Activated naive CD4-positive, alpha-beta T cell treated with anti-CD3 and anti-CD28 coated beads, Interleukin-2, amount 50 U/mL, for 72 hours (primary cell): Measurements from ENCODE around the gene GALNT2. TPM values are rescaled to one million over a fixed set of nuclear protein-coding genes. Genes with fewer than 3 reads are reported as not detected.

Experiments used
- ATAC-seq, 2 donors: fragments of 150-1000 bp; cut with Tn5 transposase; 2 replicates each; pipeline ENCODE4 v1.10.0; 2021; ENCODE audit warnings: mild to moderate bottlenecking in 2 of 2, moderate library complexity in 2 of 2
- DNase-seq, 2 donors: peaks; one replicate each; pipeline ENCODE4 v3.0.0; 2021 to 2022; ENCODE audit warnings: low spot score in 2 of 2
- H3K27ac Mint-ChIP-seq, 2 donors: one replicate each; pipeline ENCODE4 v1.8.0; 2022; ENCODE audit warnings: mild to moderate bottlenecking in 2 of 2, mixed read lengths in 2 of 2
- H3K36me3 Mint-ChIP-seq, 2 donors: one replicate each; pipeline ENCODE4 v1.8.0; 2022; ENCODE audit warnings: mixed read lengths in 2 of 2
- H3K9me3 Mint-ChIP-seq, 2 donors: one replicate each; pipeline ENCODE4 v1.8.0; 2022; ENCODE audit warnings: mixed read lengths in 2 of 2
- total RNA-seq, 2 donors: library from RNA; stranded (reverse); gene quantifications; one replicate each; pipeline ENCODE4 v1.2.3, GENCODE V29; 2022

Gene GALNT2
- total RNA-seq, 2 donors from 2014 or later = 58.9 to 88.0 TPM

DNA sequence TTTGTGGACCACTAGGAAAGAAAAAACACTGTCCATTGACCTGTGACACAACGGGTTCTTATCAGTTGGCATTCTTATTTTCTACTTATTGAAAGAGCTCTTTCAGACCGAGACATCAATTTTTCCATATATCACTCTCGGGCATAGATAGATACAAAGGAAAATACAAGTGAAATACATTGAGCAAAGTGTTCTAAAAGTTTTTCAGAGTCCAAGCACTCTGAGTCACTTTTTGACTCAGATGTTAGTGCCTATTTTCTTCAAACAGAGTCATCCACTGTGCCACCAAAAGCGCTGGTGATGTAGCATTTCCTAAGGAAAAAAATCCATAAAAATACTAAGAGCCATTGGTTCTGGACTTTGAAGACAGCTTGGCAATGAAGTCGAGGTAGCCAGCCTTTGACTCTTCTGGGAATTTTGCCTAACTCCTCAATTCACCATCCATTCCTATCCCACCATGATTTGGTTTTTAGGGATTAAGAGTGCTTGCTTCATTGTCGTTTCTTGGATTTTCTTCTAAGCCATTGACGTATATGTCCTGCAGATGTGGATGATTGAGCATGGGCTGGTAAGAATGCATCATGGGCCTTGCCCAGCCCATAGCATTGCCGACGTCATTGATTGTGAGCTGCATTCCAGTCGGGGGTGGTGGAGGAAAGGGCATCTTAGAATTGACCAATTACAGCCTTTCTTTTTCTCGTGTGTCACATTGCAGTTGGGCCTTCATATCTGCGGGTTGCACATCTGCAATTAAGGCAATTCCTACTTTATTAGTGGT lies 10.6 kb downstream of the GALNT2 start:
- Mint-ChIP-seq H3K9me3 (peaks cover 4 to 11% of the 10 kb centered on the region in 2 donors), H3K27ac (peak overlapping the region; percentile 6 to 83), H3K36me3 (peaks cover 20 to 39% of the 10 kb centered on the region in 2 donors)
- peak; percentile 36 to 54 for ATAC-seq
- DNase-seq = no peak

DNA sequence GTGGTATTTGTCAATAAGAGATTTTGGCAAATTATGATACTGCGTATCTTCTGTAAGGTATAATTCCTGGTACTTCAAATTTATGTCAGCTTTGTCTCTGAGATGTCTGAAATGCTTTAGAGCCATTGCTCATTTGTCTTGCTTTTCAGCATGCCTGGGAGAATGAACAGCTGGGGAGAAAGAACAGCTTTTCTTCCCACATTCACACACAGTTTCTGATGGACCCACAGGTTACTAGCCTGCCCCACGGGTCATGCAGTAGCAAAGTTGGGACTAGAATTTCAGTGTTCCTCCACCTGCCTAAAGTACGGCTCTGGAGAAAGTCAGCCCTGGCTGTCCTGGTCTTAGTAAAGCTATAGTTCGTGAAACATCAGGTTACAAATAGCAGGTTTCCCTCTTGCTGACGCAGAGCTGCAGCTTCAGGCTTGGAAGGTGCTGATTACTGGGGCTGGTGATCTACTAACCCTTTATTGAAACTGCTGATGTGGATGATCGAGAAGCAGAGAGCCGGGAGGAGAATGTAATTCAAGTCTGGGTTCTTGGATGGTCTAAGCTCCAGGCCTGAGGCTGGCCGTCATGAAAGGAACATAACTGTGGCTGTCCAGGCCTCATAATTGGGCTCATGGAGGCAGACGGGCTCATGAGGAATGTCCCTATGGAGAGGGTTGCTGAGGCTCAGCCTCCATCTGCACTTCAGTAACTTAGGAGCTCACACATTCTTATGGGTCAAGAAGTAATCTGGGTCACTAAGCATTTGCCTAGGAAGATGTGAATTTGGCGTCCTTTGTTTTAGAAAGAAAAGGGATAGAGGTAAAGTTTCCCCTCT lies 12.4 kb downstream of the GALNT2 start:
- Mint-ChIP-seq H3K9me3 (peaks cover 12 to 15% of the 10 kb centered on the region in 2 donors), H3K27ac (peak overlapping the region in 1 of 2 donors; percentile 31), H3K36me3 (peaks cover 27 to 48% of the 10 kb centered on the region in 2 donors)
- DNase-seq (no peak), ATAC-seq (no peak)

DNA sequence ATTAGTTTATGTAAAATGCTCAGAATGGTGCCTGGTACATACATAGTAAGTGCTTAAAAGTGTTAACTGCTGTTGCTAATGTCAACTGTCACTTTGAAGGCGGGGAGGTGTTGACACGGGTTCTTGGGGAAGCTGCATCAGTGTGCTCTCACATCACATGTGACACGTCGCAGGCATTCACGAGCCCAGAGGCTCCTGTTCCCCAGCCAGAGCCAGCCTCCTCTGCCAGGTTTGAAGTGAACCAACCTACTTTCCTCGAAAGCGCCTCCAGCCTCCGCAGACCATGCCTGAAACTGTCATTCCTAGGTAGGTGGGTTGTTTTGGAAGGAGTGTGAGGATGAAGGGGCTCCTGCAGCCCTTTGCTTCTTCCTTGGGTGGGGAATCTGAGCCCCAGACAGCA lies 13.8 kb downstream of the GALNT2 start:
- ATAC-seq (no peak), DNase-seq (no peak)
- peaks cover 27 to 54% of the 10 kb centered on the region in 2 donors for H3K36me3 Mint-ChIP-seq
- H3K9me3 Mint-ChIP-seq = peaks cover 12 to 15% of the 10 kb centered on the region in 2 donors
- H3K27ac Mint-ChIP-seq = no peak overlapping the region

DNA sequence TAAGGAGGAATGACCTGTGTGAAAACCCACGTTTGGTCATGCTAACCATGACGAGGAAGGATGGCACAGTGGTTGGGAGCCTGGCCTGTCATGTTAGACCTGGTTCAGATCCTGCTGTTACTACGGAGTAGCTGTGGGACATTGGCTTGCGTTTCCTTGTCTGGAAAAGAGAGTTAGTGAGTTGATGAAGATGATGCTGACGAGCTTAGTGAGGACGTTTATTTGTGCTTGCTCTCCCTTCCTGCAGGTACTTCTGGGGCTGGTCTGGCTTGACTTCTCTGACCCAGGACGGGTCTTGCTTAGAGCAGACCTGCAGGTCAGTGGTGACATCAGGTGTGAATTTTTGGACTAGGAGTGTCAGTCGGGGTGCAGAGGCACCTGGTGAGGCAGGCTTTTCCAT lies 14.7 kb downstream of the GALNT2 start:
- ATAC-seq = no peak
- no peak for DNase-seq
- H3K9me3 Mint-ChIP-seq = peaks cover 12 to 15% of the 10 kb centered on the region in 2 donors
- peaks cover 21 to 52% of the 10 kb centered on the region in 2 donors for H3K36me3 Mint-ChIP-seq
- H3K27ac Mint-ChIP-seq = peak overlapping the region in 1 of 2 donors; percentile 81

DNA sequence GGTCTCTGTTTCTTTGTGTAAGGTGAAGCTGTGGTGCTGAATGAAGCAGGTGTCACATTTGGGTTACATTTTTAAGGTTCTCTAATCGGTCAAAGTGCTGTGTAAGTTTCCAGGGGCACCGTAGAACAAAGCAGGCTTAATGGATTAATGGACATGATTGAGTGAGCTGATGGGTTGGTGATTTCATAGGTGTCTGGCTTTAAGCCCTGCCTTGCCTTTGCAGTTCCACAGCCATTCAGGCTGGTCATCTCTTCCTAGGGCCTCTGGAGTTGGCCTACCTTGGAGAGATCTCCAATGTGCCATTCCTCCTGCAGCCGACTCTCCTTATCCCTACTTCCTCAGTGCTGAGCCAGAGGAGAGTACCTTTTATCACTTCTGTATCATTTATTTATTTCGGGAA lies 15.2 kb downstream of the GALNT2 start:
- DNase-seq = no peak
- peaks cover 21 to 51% of the 10 kb centered on the region in 2 donors for H3K36me3 Mint-ChIP-seq
- peak overlapping the region; percentile 92 to 97 for H3K27ac Mint-ChIP-seq
- H3K9me3 Mint-ChIP-seq = peaks cover 12 to 15% of the 10 kb centered on the region in 2 donors
- ATAC-seq = no peak

DNA sequence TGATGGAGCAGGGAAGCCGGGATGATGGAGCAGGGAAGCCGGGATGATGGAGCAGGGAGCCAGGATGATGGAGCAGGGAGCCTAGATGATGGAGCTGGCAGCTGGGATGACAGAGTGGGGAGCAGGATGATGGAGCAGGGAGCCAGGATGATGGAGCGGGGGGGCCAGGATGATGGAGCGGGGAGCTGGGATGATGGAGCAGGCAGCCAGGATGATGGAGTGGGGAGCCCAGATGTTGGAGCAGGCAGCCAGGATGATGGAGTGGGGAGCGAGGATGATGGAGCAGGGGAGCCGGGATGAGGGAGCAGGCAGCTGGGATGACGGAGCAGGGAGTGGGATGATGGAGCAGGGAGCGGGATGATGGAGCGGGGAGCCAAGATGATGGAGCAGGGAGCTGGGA lies 16.0 kb downstream of the GALNT2 start:
- peak overlapping the region; percentile 92 to 97 for H3K27ac Mint-ChIP-seq
- peaks cover 21 to 58% of the 10 kb centered on the region in 2 donors for H3K36me3 Mint-ChIP-seq
- ATAC-seq (no peak), DNase-seq (no peak)
- peaks cover 12 to 15% of the 10 kb centered on the region in 2 donors for H3K9me3 Mint-ChIP-seq

DNA sequence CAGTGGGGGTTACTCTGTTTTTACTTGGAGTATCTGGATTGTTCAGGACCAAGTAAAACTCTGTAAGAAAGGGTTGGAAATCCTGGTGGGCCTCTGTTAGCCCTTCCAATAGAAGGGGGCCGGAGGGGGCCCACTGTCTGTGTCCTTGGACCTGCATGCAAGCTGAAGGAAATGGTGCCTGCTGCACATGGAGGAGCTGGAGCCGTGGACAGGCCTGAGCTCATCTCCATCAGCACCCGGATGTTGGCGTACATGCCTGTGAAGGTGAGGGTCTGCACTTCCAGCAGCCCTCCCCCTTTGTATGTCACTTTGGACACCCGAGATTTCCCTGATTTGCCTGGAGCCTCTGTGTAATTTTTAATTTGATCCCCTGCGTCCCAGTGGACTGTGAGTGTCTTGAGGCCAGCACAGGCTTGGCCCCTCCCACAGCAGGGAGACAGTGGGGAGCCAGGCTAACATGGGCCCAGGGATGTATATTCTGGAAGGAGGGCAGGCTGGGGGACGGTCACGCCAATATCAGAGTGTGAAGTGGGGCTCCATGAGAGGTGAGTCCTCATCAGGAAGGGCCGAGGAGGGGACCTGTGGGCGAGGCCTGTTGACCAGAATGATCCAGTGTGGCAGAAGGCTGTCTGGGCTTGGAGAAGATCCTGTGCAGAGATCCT lies 16.8 kb downstream of the GALNT2 start:
- ATAC-seq = no peak
- DNase-seq = no peak
- H3K9me3 Mint-ChIP-seq = peaks cover 12 to 15% of the 10 kb centered on the region in 2 donors
- peaks cover 21 to 66% of the 10 kb centered on the region in 2 donors for H3K36me3 Mint-ChIP-seq
- H3K27ac Mint-ChIP-seq = peak overlapping the region; percentile 92 to 97

DNA sequence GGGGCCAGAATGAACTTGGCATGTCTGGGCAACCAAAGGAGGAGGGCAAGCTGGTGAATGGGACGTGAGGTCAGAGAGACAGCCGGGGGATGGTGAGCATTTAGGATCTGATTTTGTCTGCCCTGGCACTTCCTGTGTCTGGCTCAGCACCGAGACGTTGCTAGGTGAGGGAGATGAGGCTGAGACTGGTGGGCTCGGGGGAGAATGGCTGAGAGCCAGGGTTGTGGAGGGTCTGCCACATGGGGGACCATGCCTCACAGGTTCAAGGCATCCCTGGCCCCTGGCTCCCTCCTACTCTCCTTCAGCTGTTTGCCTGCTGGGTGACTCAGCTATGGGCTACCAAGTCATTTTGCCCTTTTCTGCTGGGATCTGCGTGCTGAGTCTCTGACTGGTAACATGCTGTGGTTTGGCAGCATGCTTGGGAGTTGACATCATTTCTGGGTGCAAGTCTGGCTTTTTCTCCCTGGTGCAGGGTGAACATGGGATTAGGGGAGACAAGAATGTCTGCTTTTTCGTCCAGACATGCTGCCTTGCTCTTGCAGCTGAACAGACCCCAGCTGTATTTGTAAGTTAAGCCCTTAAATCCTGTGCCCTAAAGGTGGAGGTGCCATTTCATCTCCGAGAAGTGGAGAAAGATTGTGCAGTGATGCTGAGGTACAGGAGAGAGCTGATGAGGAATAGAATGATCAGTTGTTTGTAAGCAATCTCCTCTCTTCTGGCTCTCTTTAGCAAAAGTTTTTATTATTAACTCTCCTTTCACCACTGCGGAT lies 17.6 kb downstream of the GALNT2 start:
- ATAC-seq (peak; percentile 99), DNase-seq (peak; percentile 75 to 81)
- H3K9me3 Mint-ChIP-seq = peaks cover 12 to 15% of the 10 kb centered on the region in 2 donors
- peaks cover 27 to 73% of the 10 kb centered on the region in 2 donors for H3K36me3 Mint-ChIP-seq
- peak overlapping the region; percentile 92 to 97 for H3K27ac Mint-ChIP-seq

DNA sequence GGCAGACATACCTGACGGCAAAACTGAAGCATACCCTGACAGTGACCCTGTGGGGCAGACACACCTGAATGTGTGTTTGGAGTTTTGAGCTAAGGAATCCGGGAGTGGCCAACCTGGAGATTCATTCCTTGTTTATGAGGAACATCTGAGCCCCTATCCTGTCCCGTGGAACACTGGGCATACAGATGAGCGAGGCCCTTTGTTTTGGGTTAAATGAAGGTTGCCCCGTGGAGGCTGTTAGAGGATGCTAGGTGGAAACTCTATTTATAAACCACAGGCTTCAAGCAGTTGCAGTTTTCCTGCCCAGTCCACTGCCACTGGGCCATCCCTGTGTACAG lies 18.1 kb downstream of the GALNT2 start:
- ATAC-seq (no peak), DNase-seq (no peak)
- Mint-ChIP-seq H3K9me3 (peaks cover 12 to 15% of the 10 kb centered on the region in 2 donors), H3K27ac (peak overlapping the region; percentile 92 to 97), H3K36me3 (peaks cover 26 to 73% of the 10 kb centered on the region in 2 donors)

DNA sequence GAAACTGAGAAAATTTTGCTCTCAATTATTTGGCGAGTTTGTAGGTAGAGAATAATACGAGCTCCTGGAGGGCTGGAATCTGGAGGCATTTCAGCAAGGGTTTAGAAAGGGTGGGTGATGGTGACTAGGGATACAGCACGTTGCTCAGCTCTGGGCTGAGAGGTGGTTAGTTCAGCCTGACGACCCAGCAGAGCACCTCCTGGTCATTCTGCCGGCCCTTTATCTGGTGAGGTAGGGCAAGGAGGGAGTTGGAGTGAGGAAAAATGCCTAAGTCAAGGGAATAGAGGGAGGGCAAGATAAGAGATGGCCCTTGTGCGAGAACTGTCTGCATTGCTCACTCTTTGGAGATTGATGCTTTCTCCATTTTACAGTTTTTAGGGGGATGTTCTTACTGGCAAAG lies 19.1 kb downstream of the GALNT2 start:
- Mint-ChIP-seq H3K9me3 (peaks cover 12 to 15% of the 10 kb centered on the region in 2 donors), H3K27ac (peak overlapping the region; percentile 92 to 95), H3K36me3 (peaks cover 29 to 74% of the 10 kb centered on the region in 2 donors)
- ATAC-seq (no peak), DNase-seq (no peak)

DNA sequence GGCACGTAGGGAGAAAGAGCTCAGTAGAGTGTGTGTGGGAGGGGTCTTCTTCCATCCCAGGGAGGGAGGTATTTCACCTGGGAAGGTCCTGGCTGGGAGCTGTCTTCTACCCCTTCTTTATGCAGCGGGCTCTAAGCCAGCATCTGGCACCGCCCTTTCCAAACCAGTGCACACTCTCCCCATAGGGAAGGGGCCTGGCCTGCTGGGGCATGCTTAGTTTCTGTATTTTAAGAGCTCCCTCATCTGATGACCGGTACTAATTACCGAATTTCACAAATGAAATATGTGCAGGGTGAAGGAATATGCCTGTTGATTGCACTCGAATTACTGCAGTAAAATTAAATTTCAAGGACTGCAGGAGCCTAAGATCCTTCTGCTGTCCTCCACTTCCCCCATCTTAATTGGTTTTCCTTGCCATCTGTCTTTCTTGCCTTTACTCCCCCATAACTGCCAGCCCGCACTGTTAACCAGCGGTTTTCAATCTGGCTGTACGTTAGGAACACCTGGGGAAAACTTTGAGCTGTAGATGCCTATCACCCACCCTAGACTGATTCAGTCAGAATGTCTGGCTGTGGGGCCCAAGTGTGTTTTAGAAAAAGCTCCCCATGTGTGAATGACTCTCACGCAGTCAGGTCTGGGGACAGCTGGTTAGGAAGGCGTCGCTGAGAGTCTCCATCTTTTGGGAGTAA lies 20.1 kb downstream of the GALNT2 start:
- ATAC-seq (no peak), DNase-seq (no peak)
- H3K9me3 Mint-ChIP-seq = peaks cover 9 to 12% of the 10 kb centered on the region in 2 donors
- peaks cover 29 to 74% of the 10 kb centered on the region in 2 donors for H3K36me3 Mint-ChIP-seq
- peak overlapping the region in 1 of 2 donors; percentile 70 for H3K27ac Mint-ChIP-seq

DNA sequence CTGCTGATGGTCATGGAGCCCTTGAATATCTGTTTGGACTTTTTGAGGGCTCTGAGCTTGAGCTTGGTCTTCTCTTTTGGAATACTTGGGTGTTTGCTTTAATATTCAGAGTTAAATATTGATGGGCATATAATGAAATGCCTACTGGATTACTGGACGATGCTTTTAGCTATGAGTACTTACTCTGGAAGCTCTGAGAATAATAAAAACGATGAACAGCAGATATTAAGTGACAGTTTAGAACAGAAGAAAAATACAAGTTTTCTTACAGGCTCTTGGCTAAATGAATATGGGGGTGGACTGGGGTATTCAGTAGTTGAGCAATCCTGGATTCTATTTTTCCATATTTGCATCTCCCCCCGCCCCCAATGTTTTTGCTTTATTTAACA lies 20.7 kb downstream of the GALNT2 start:
- ATAC-seq (no peak), DNase-seq (no peak)
- Mint-ChIP-seq H3K27ac (no peak overlapping the region), H3K36me3 (peaks cover 24 to 73% of the 10 kb centered on the region in 2 donors), H3K9me3 (peaks cover 3 to 7% of the 10 kb centered on the region in 2 donors)

DNA sequence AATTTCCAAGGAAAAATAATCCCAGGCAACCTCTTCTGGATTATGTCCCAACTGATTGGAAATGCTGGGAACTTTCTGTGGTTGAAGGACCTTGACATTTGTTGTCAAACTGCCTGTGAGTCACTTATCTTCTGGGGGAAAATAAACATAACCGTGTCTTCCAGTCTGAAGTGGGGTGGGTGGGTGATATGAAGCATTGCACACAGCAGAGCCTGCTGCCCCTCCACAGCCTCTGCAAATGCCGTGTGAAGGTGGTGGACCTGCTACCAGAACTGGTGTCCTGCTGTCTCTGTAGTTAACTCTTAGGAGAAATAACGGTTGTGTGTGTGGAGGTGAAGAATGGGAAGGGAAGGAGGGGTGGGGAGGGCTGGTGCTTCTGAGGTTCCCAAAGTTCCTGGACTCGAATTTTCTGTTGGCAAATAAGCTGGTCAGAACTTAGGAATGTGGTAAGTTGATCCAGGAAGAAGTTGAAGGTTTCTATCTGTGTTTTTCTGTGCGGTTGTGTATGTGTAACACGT lies 23.2 kb downstream of the GALNT2 start:
- Mint-ChIP-seq H3K36me3 (peaks cover 17 to 71% of the 10 kb centered on the region in 2 donors), H3K9me3 (no peaks in the 10 kb centered on the region), H3K27ac (peak overlapping the region in 1 of 2 donors; percentile 7)
- DNase-seq = no peak
- no peak for ATAC-seq

DNA sequence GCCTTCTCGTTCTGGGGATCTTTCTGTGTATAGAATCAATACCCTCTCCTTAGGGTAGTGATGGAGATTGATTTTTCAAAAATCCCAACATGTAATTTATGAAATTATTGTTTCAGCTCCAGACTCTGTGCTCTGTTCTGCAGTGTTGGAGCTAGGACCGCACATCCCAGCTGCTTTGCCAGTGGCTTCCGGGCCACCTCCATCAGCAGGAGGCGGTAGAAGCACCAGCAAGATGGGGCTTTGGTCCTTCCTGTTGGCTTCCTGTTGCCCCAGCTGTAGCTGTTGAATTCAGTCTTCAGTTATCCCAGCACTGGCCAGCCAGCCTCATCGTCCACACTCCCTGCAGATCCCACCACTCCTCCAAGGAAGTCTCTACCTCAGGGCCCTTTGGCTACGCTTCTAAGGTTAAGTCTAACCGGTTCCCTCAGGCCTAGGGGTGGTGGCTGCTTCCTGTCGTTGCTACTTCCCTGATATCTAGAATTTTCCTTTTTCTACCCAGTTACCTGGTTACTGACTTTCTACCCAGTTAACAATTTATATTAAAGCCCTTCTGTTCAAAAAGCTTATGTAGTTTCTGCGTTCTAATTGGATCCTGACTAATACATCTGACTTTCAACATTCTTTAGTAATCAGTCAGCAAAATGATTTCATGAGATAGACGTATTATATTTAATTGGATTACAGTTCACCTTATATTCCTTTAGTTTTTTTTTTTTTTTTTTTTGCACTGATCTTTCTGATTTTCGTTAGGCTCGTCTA lies 24.6 kb downstream of the GALNT2 start:
- no peak overlapping the region for H3K27ac Mint-ChIP-seq
- ATAC-seq = no peak
- H3K9me3 Mint-ChIP-seq = no peaks in the 10 kb centered on the region
- peaks cover 17 to 66% of the 10 kb centered on the region in 2 donors for H3K36me3 Mint-ChIP-seq
- peak in 1 of 2 donors; percentile 13 for DNase-seq

DNA sequence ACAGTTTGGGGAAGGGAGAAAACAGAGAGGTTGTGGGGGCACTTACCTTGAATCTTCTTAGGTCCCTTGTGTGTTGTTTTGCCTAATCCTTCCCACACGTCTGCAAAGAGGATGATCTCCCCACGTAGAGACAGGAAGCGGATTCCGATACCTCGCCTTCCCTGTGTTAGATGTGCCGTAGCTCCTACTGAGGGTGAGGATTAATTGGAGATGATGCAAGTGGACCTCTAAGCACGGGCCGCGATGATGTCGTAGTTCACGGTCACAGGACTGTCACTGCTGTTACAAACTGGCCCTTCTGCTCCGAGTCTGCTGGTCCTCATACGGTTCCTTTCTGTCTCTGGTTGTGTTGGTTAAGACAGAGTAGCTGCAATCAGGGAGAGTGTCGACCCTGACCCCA lies 27.7 kb downstream of the GALNT2 start:
- DNase-seq (no peak), ATAC-seq (no peak)
- H3K36me3 Mint-ChIP-seq = peaks cover 14 to 59% of the 10 kb centered on the region in 2 donors
- peaks cover 0 to 5% of the 10 kb centered on the region in 2 donors for H3K9me3 Mint-ChIP-seq
- H3K27ac Mint-ChIP-seq = no peak overlapping the region
